Fibroblast of the aortic adventitia (primary cell): Measurements from ENCODE around the gene KLHL29. TPM values are rescaled to one million over a fixed set of nuclear protein-coding genes. Genes with fewer than 3 reads are reported as not detected.
A peak's percentile ranks its signal among the peaks of the same experiment; 100 is the strongest.

ENCODE experiments used
- DNase-seq: peaks from one replicate; pipeline ENCODE4 v3.0.0-alpha.2; 2010; ENCODE audit warnings: low read depth
- H3K4me3 ChIP-seq: 2 replicates; pipeline ENCODE4 v1.5.1; 2011; ENCODE audit warnings: low read depth, mild to moderate bottlenecking, control low read depth, low read length, moderate library complexity
- CTCF ChIP-seq: IDR thresholded peaks from 2 replicates; pipeline ENCODE4 v1.5.1; 2011; ENCODE audit warnings: mild to moderate bottlenecking, low read length, control low read depth, inconsistent platforms; ENCODE audit not compliant: insufficient read depth
- total RNA-seq: library from RNA; depleted of rRNA; stranded (reverse); fragments of >200 nt; gene quantifications from 2 replicates; pipeline ENCODE4 v1.2.3, GENCODE V29; 2012; ENCODE audit warnings: low replicate concordance

The KLHL29 gene
- total RNA-seq, 1 donor: 4.7 TPM

- TF ChIP-seq CTCF: no peak
- peak; percentile 26 for DNase-seq
- no peak overlapping the region for H3K4me3 ChIP-seq
Observed at GRCh38 chr2:23606968-23607367, 222.0 kb downstream of the KLHL29 start.

- H3K4me3 ChIP-seq: no peak overlapping the region
- TF ChIP-seq CTCF: no peak
- no peak for DNase-seq
Observed at GRCh38 chr2:23607925-23608324, 222.9 kb downstream of the KLHL29 start.

GRCh38 chr2:23609254-23609653 lies 224.3 kb downstream of the KLHL29 start:
- DNase-seq: no peak
- TF ChIP-seq CTCF: no peak
- H3K4me3 ChIP-seq: no peak overlapping the region

- no peak overlapping the region for H3K4me3 ChIP-seq
- DNase-seq: no peak
- no peak for TF ChIP-seq CTCF
Observed at GRCh38 chr2:23611839-23612238, 226.9 kb downstream of the KLHL29 start.

- DNase-seq: no peak
- no peak for TF ChIP-seq CTCF
- H3K4me3 ChIP-seq: no peak overlapping the region
Observed at GRCh38 chr2:23614701-23615100, 229.7 kb downstream of the KLHL29 start.

GRCh38 chr2:23615216-23616020 lies 230.4 kb downstream of the KLHL29 start:
- TF ChIP-seq CTCF: no peak
- no peak overlapping the region for H3K4me3 ChIP-seq
- DNase-seq: no peak

GRCh38 chr2:23616630-23617029 lies 231.7 kb downstream of the KLHL29 start:
- TF ChIP-seq CTCF: no peak
- no peak overlapping the region for H3K4me3 ChIP-seq
- no peak for DNase-seq
